Liver (tissue), 9 donors: ENCODE results near the gene CUX1. TPM values are rescaled to one million over a fixed set of nuclear protein-coding genes. Genes with fewer than 3 reads are reported as not detected.
A peak's percentile ranks its signal among the peaks of the same experiment; 100 is the strongest.

Experiments
- DNase-seq: peaks from one replicate; pipeline ENCODE4 v3.0.0-alpha.2; 2017; ENCODE audit warnings: low spot score
- H3K27ac ChIP-seq, 2 donors: one replicate each; pipeline ENCODE4 v1.7.0; 2013; ENCODE audit warnings: inconsistent platforms in 2 of 2, low read length in 2 of 2, control low read depth in 1 of 2, low read depth in 1 of 2, mild to moderate bottlenecking in 1 of 2
- H3K27me3 ChIP-seq, 4 donors: one replicate each; pipeline versions ENCODE4 v1.6.1 to v1.7.0; 2013; ENCODE audit warnings: low read length in 3 of 4, inconsistent platforms in 1 of 4, mild to moderate bottlenecking in 1 of 4, moderate library complexity in 1 of 4; ENCODE audit not compliant: control insufficient read depth in 4 of 4, insufficient read depth in 4 of 4
- H3K36me3 ChIP-seq, 4 donors: one replicate each; pipeline versions ENCODE4 v1.6.1 to v1.7.0; 2013; ENCODE audit warnings: low read length in 3 of 4, mild to moderate bottlenecking in 3 of 4, low read depth in 1 of 4, moderate library complexity in 1 of 4; ENCODE audit not compliant: control insufficient read depth in 4 of 4, insufficient read depth in 3 of 4
- H3K4me1 ChIP-seq, 4 donors: one replicate each; pipeline versions ENCODE4 v1.6.1 to v1.7.0; 2013; ENCODE audit warnings: low read length in 3 of 4, mild to moderate bottlenecking in 3 of 4, moderate library complexity in 1 of 4; ENCODE audit not compliant: control insufficient read depth in 4 of 4, insufficient read depth in 4 of 4
- H3K4me3 ChIP-seq, 3 donors: one replicate each; pipeline versions ENCODE4 v1.6.1 to v1.7.0; 2013; ENCODE audit warnings: low read length in 3 of 3, control low read depth in 1 of 3, low read depth in 1 of 3, mild to moderate bottlenecking in 1 of 3
- H3K9ac ChIP-seq, 2 donors: one replicate each; pipeline ENCODE4 v1.7.0; 2013; ENCODE audit warnings: low read length in 2 of 2, mild to moderate bottlenecking in 2 of 2, moderate library complexity in 2 of 2, control low read depth in 1 of 2, low read depth in 1 of 2
- H3K9me3 ChIP-seq, 4 donors: one replicate each; pipeline versions ENCODE4 v1.6.1 to v1.7.0; 2013; ENCODE audit warnings: low read length in 3 of 4; ENCODE audit not compliant: control insufficient read depth in 4 of 4
- ATF3 ChIP-seq: IDR thresholded peaks from 2 replicates; pipeline ENCODE4 v1.6.1; 2016; ENCODE audit warnings: antibody characterized with exemption
- FOXA1 ChIP-seq: IDR thresholded peaks from 2 replicates; pipeline ENCODE4 v1.6.1; 2016; ENCODE audit warnings: antibody characterized with exemption
- FOXA2 ChIP-seq: IDR thresholded peaks from 2 replicates; pipeline ENCODE4 v1.6.1; 2016; ENCODE audit warnings: antibody characterized with exemption
- GABPA ChIP-seq, 2 donors: IDR thresholded peaks in 1 of 2; conservative IDR thresholded peaks in 1 of 2; 2 replicates each; pipeline ENCODE4 v1.6.1; 2016; ENCODE audit warnings: antibody characterized with exemption in 2 of 2, mild to moderate bottlenecking in 1 of 2, moderate library complexity in 1 of 2
- HNF4A ChIP-seq, 2 donors: conservative IDR thresholded peaks; 2 replicates each; pipeline ENCODE4 v1.6.1; 2016; ENCODE audit warnings: antibody characterized with exemption in 2 of 2, mild to moderate bottlenecking in 2 of 2
- JUND ChIP-seq, 2 donors: IDR thresholded peaks; 2 replicates each; pipeline ENCODE4 v1.6.1; 2016; ENCODE audit warnings: antibody characterized with exemption in 2 of 2
- MAX ChIP-seq: IDR thresholded peaks from 2 replicates; pipeline ENCODE4 v1.6.1; 2016; ENCODE audit warnings: antibody characterized with exemption
- NR2F2 ChIP-seq: IDR thresholded peaks from 2 replicates; pipeline ENCODE4 v1.6.1; 2016; ENCODE audit warnings: antibody characterized with exemption
- RAD21 ChIP-seq, 2 donors: IDR thresholded peaks; 2 replicates each; pipeline ENCODE4 v1.6.1; 2016; ENCODE audit warnings: antibody characterized with exemption in 2 of 2, mild to moderate bottlenecking in 2 of 2
- RXRA ChIP-seq, 2 donors: IDR thresholded peaks; 2 replicates each; pipeline ENCODE4 v1.6.1; 2017 to 2018; ENCODE audit warnings: antibody characterized with exemption in 2 of 2, mild to moderate bottlenecking in 1 of 2
- SP1 ChIP-seq: IDR thresholded peaks from 2 replicates; pipeline ENCODE4 v1.6.1; 2018; ENCODE audit warnings: antibody characterized with exemption, mild to moderate bottlenecking
- ZBTB33 ChIP-seq: IDR thresholded peaks from 2 replicates; pipeline ENCODE4 v1.6.1; 2016; ENCODE audit warnings: antibody characterized with exemption
- WGBS: extraction: QIAGEN DNeasy Blood & Tissue Kit; methylation state at CpG from one replicate; pipeline ENCODE4 v1.1.7; 2013; 5-methylcytosine and 5-hydroxymethylcytosine counted together
- polyA plus RNA-seq, 2 donors: library from polyadenylated mRNA; stranded (reverse) in 1 of 2; unstranded in 1 of 2; fragments of 200-250 nt in 1 of 2; fragments of >200 nt in 1 of 2; fragmentation: Nextera tagmentation in 1 of 2; extraction: Ambion mirVana in 1 of 2; gene quantifications; one replicate each; pipeline versions ENCODE4 v1.2.1 to v1.2.3, GENCODE V29; 2013 to 2015
- total RNA-seq, 2 donors: library from RNA; depleted of rRNA; stranded (reverse); fragments of >200 nt; gene quantifications; one replicate each; pipeline ENCODE4 v1.2.3, GENCODE V29; 2014
- donor health status: healthy.
- donor health status: healthy.
- donor health status: healthy.
- donor health status: healthy.
- donor health status: healthy.

Gene CUX1
- total and polyA plus RNA-seq, 4 donors, result 18.6 to 40.6 (median 21.4) TPM

- no peak for TF ChIP-seq RAD21 (IDR thresholded peaks at IDR 0.05)
These were observed 434.3 kb downstream of the CUX1 start (continued) for GRCh38 chr7:102251531-102252365.

- no peaks in the 10 kb centered on the region for H3K9me3 ChIP-seq
- H3K9ac ChIP-seq, result no peak overlapping the region
- H3K27ac ChIP-seq, result no peak overlapping the region
- WGBS, result 91% methylated on average over 11 of the region's 11 CpGs
- no peaks in the 10 kb centered on the region for H3K27me3 ChIP-seq
- no peak overlapping the region for H3K4me3 ChIP-seq
- TF ChIP-seq ZBTB33 (no peak), ATF3 (no peak), RAD21 (IDR thresholded peaks at IDR 0.05) (no peak), RXRA (IDR thresholded peaks at IDR 0.05) (no peak), GABPA (IDR thresholded peaks at IDR 0.05 in 1 of 2, conservative IDR thresholded peaks at IDR 0.05 in 1 of 2) (no peak), MAX (no peak), JUND (IDR thresholded peaks at IDR 0.05) (no peak), NR2F2 (no peak), FOXA2 (no peak), FOXA1 (no peak), HNF4A (conservative IDR thresholded peaks at IDR 0.05) (no peak)
- H3K36me3 ChIP-seq, result peaks cover 0 to 6% (median 0%) of the 10 kb centered on the region in 4 donors
- H3K4me1 ChIP-seq, result peaks cover 0 to 15% (median 8%) of the 10 kb centered on the region in 4 donors
- no peak for DNase-seq
These were observed 435.0 kb downstream of the CUX1 start for GRCh38 chr7:102252366-102252982.

- no peak overlapping the region for H3K4me3 ChIP-seq
- H3K36me3 ChIP-seq, result peaks cover 0 to 6% (median 0%) of the 10 kb centered on the region in 4 donors
- no peak overlapping the region for H3K9ac ChIP-seq
- H3K27me3 ChIP-seq, result no peaks in the 10 kb centered on the region
- TF ChIP-seq SP1 (no peak), RXRA (IDR thresholded peaks at IDR 0.05) (peak in 1 of 2 donors; percentile 50), HNF4A (conservative IDR thresholded peaks at IDR 0.05) (peak in 1 of 2 donors; percentile 33)
- DNase-seq, result no peak
- no peaks in the 10 kb centered on the region for H3K9me3 ChIP-seq
- WGBS, result 76% methylated on average over 19 of the region's 19 CpGs
- H3K4me1 ChIP-seq, result peaks cover 0 to 21% (median 10%) of the 10 kb centered on the region in 4 donors
- H3K27ac ChIP-seq, result peak overlapping the region in 1 of 2 donors; percentile 9
These were observed 435.9 kb downstream of the CUX1 start for GRCh38 chr7:102253066-102253972.
